T-helper 1 cell treated with Interleukin-12 subunit alpha and Interleukin-12 subunit beta and Interleukin-4 antibody, amounts not matched to agents 30 μg/mL and 1 μg/mL, for 36 hours (primary cell): ENCODE measurements around the gene SLX4.
"Not testable (repeated sequence)": the region's sequence is repeated elsewhere in the genome, so short reads cannot be mapped to it uniquely, and the experiment has no call there.

Experiments
- H3K27ac Mint-ChIP-seq: one replicate; pipeline ENCODE4 v1.8.0; 2021; ENCODE audit warnings: mild to moderate bottlenecking, mixed read lengths
- H3K27me3 Mint-ChIP-seq: one replicate; pipeline ENCODE4 v1.8.0; 2021; ENCODE audit warnings: low read depth, mixed read lengths
- H3K36me3 Mint-ChIP-seq: one replicate; pipeline ENCODE4 v1.8.0; 2021; ENCODE audit warnings: low read depth, mixed read lengths
- H3K4me1 Mint-ChIP-seq: one replicate; pipeline ENCODE4 v1.8.0; 2021; ENCODE audit warnings: low read depth, mixed read lengths
- H3K4me3 Mint-ChIP-seq: one replicate; pipeline ENCODE4 v1.8.0; 2021; ENCODE audit warnings: mild to moderate bottlenecking, moderate library complexity, mixed read lengths
- H3K9me3 Mint-ChIP-seq: one replicate; pipeline ENCODE4 v1.8.0; 2021; ENCODE audit warnings: mixed read lengths

The SLX4 gene

DNA sequence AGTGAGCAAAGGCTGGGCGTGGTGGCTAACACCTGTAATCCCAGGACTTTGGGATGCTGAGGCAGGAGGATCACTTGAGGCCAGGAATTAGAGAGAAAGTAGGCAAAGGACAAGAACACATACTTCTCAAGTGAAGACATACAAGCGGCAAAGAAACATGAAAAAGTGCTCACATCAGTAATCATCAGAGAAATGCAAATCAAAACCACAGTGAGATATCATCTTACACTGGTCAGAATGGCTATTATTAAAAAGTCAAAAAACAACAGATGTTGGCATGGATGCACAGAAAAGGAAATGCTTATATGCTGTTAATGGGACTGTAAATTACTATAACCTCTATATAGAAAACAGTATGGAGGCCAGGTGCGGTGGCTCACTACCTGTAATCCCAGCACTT lies 12.2 kb upstream of the SLX4 start:
- Mint-ChIP-seq H3K9me3 (no peaks in the 10 kb centered on the region), H3K36me3 (no peaks in the 10 kb centered on the region), H3K4me1 (peaks cover 18% of the 10 kb centered on the region), H3K4me3 (no peak overlapping the region), H3K27ac (no peak overlapping the region), H3K27me3 (no peaks in the 10 kb centered on the region)

DNA sequence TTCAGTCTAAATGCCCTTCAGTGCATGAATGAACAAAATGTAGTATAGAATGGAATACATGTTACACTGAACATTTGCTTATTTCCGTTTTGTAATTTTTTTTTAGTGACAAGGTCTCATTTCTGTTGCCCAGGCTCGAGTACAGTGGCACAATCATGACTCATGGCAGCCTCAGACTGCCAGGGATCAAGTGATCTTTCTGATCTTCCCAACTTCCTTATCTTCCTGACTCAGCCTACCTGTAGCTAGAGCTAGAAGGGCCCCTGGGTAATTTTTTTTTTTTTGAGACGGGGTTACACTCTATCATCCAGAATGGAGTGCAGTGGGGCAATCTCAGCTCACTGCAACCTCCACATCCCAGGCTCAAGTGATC lies 7.3 kb upstream of the SLX4 start:
- H3K4me1 Mint-ChIP-seq = peaks cover 19% of the 10 kb centered on the region
- no peaks in the 10 kb centered on the region for H3K27me3 Mint-ChIP-seq
- H3K27ac Mint-ChIP-seq = no peak overlapping the region
- H3K36me3 Mint-ChIP-seq = peaks cover 13% of the 10 kb centered on the region
- no peak overlapping the region for H3K4me3 Mint-ChIP-seq
- no peaks in the 10 kb centered on the region for H3K9me3 Mint-ChIP-seq

DNA sequence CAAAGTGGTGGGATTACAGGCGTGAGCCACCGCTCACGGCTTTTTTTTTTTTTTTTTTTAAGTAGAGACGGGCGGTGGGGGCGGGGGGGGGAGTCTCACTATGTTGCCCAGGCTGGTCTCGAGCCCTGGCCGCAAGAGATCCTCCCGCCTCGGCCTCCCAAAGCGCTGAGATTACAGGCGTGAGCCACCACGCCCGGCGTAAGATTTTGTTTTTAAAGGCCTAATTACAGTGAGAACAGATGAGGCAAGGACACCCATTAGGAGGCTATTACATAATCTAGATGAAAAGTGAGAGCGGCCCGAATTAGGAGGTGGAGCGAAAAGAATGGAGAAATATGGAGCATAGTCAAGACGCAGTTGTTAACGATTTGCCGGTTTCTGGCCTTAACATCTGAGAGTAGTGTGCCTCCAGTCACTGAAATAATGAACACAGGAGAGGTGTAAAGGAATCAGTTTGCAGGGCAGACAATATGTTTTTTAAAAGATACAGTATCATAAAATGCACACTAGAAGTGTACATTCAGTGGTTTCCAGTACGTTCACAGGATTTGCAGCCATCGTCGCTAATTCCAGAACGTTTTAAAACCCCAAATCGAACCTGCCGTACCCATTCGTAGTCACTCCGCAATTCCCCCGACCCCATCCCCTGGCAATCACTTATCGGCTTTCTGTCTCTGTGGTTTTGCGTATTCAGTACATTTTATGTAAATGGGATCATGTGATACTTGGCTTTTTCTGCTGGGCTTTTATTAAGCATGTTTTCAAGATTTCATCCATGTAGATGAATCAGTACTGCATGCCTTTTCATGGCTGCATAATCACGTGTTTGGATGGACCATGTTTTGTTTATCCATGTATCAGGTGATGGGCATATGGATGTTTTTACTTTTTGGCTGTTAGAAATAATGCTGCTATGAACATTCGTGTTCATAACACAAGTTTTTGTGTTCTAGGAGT lies 1.4 kb upstream of the SLX4 start:
- Mint-ChIP-seq H3K27me3 (no peaks in the 10 kb centered on the region), H3K9me3 (no peaks in the 10 kb centered on the region), H3K27ac (peak overlapping the region; percentile 97), H3K36me3 (peaks cover 25% of the 10 kb centered on the region), H3K4me1 (peaks cover 39% of the 10 kb centered on the region), H3K4me3 (peak overlapping the region; percentile 99)

DNA sequence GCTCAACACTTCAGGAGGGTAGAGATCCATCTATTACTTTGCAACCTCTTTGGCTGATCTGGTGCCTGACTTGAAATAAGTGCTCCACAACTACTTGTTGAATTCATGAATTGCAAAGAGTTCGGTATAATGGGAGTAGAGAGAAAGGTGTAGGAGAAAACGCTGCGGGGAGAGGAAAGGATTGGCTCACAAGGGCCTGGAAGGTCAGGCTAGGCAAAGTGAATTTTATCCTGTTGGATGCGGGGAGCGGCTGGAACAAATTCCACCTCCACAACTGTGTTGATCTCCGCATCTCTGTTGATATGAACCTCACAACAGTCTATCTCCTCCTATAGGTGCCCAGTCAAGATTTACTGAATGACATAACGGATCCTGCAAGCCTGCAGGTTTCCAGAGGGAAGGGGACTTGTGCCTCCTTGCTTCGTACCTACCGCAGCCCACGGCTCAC lies 684 bp downstream of the SLX4 start:
- peak overlapping the region; percentile 99 for H3K4me3 Mint-ChIP-seq
- H3K9me3 Mint-ChIP-seq = no peaks in the 10 kb centered on the region
- peak overlapping the region; percentile 17 for H3K27ac Mint-ChIP-seq
- H3K4me1 Mint-ChIP-seq = peaks cover 36% of the 10 kb centered on the region
- H3K27me3 Mint-ChIP-seq = no peaks in the 10 kb centered on the region
- H3K36me3 Mint-ChIP-seq = peaks cover 25% of the 10 kb centered on the region

DNA sequence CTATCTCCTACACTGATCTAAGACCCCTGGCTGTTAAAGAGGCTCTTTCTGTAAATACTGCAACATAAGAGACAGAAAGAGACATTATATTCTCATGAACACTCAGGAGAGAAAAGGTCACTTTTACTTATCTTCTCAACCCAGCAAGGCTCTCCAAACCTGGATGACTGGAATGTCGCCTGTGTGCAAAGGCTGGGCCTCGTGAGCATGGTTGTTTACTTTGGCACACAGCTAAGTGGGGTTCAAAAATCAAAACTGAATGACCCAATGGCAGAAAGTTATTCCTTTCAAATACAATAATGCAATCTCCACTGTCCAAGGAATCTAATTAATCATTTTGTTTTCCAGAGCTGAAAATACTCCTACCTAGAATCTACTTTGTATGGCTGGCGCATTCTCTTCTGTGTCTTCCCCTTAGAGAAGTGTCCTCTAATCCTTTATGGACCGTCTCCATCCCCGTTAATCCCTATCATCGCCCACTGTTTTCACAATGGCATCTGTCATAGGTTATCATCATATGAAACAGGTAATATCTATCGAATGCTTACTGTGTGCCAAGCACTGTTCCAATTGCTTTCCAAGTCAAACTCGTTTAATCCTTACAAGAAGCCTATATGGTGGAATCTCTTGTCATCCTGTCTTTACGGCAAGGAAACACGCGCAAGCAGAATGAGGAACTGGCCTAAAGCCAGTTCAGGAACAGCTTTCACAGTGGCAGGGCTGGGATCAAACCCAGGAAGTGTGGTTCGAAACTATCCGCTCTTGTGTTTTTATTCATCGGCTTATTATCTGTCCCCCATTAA lies 1.3 kb downstream of the SLX4 start:
- no peaks in the 10 kb centered on the region for H3K9me3 Mint-ChIP-seq
- H3K4me1 Mint-ChIP-seq = peaks cover 32% of the 10 kb centered on the region
- H3K27me3 Mint-ChIP-seq = no peaks in the 10 kb centered on the region
- H3K27ac Mint-ChIP-seq = peak overlapping the region; percentile 17
- H3K36me3 Mint-ChIP-seq = peaks cover 20% of the 10 kb centered on the region
- peak overlapping the region; percentile 99 for H3K4me3 Mint-ChIP-seq

DNA sequence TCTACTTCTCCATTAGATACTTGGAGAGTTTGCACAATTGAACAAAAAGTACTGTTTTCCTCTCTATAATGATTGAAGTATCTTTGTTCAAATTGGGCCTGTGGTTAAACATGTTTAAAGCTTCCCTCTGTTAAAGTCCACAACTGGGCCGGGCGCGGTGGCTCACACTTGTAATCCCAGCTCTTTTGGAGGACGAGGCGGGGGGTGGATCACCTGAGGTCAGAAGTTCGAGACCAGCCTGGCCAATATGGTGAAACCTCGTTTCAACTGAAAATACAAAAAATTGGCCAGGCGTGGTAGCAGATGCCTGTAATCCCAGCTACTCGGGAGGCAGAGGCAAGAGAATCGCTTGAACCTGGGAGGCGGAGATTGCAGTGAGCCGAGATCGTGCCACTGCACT lies 2.4 kb downstream of the SLX4 start:
- Mint-ChIP-seq H3K36me3 (peaks cover 19% of the 10 kb centered on the region), H3K4me1 (peaks cover 25% of the 10 kb centered on the region)
- not testable (repeated sequence) for H3K27me3 Mint-ChIP-seq, H3K9me3 Mint-ChIP-seq, H3K27ac Mint-ChIP-seq, H3K4me3 Mint-ChIP-seq

DNA sequence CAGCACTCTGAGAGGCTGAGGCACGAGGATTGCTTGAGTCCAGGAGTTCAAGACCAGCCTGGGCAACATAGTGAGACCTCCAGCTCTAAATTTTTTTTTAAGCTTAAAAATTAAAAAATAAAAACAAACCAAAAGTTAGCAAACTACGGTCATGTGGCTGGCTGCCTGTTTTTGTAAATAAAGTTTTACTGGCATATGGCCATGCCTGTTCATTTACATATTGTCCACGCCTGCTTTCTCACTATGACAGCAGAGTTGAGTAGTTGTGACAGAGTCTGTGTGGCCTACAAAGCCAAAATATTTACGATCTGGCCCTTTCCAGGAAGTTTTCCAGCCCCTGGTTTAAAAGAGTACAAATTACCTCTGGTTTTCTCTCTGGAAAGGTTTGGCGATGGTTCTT lies 3.3 kb downstream of the SLX4 start:
- Mint-ChIP-seq H3K27me3 (no peaks in the 10 kb centered on the region), H3K9me3 (no peaks in the 10 kb centered on the region), H3K36me3 (peaks cover 20% of the 10 kb centered on the region), H3K4me3 (no peak overlapping the region), H3K4me1 (peaks cover 20% of the 10 kb centered on the region), H3K27ac (no peak overlapping the region)

DNA sequence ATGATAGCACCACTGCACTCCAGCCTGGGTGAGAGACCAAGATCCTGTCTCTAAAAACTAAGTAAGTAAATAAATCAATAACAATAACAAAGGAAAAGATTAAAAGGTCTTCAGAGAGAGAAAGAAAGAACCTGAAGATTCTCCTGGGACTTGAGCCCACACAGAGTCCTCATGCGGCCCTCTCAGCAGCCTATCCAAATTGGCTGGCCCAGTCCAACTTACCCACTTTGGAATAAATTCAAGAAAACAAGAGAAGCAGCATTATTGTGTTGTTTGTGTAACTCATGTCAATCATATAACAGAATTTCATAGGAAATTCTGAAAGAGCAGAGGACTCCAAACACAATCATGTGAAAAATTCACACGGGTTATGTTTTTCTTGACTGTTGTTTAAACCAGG lies 3.8 kb downstream of the SLX4 start:
- H3K4me1 Mint-ChIP-seq = peaks cover 16% of the 10 kb centered on the region

DNA sequence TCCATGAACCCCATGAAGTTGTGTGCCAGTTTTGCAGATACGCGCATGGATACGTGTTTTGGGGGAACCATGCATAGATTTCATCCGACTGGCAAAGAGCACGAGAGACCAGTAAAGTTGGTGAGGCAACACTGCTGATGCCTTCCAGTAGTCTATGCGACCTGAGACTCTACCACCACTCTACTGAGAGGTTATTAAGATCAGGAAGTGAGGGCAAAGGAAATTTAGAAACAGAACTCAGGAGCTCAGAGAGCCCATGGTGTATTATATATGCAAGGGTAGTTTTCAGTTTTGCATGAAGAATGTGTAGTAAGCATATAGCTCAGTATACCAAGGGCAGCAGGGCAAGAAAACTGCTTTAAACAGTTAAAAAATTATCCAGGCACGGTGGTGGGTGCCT lies 4.2 kb downstream of the SLX4 start:
- no peak overlapping the region for H3K4me3 Mint-ChIP-seq
- H3K4me1 Mint-ChIP-seq = peaks cover 14% of the 10 kb centered on the region
- H3K27ac Mint-ChIP-seq = no peak overlapping the region
- no peaks in the 10 kb centered on the region for H3K27me3 Mint-ChIP-seq
- H3K36me3 Mint-ChIP-seq = peaks cover 19% of the 10 kb centered on the region
- no peaks in the 10 kb centered on the region for H3K9me3 Mint-ChIP-seq

More for the DNA sequence above, 3.8 kb downstream of the SLX4 start:
- H3K27me3 Mint-ChIP-seq = no peaks in the 10 kb centered on the region
- H3K27ac Mint-ChIP-seq = no peak overlapping the region
- no peak overlapping the region for H3K4me3 Mint-ChIP-seq
- H3K36me3 Mint-ChIP-seq = peaks cover 19% of the 10 kb centered on the region
- no peaks in the 10 kb centered on the region for H3K9me3 Mint-ChIP-seq

DNA sequence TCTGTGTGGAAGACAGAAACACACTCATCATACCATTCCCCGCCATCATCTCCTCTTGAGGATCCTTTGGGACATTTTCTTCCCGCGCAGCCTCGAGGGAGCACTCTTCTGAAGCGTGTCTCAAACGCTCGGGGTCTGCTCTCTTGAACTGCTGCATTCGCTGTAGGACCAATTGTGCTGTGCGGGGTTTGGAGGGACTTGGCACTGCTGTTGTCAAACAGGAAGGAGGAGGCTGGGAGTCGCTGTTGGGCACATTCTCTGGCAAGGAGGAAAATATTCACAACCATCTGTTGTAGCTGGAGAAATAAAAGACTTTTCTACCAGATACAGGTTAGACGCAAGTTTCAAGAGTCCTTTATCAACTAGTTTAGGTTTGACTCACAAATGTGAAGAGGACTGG lies 5.0 kb downstream of the SLX4 start:
- Mint-ChIP-seq H3K4me3 (no peak overlapping the region), H3K27ac (no peak overlapping the region), H3K36me3 (peaks cover 19% of the 10 kb centered on the region), H3K27me3 (no peaks in the 10 kb centered on the region), H3K4me1 (peaks cover 11% of the 10 kb centered on the region), H3K9me3 (no peaks in the 10 kb centered on the region)

DNA sequence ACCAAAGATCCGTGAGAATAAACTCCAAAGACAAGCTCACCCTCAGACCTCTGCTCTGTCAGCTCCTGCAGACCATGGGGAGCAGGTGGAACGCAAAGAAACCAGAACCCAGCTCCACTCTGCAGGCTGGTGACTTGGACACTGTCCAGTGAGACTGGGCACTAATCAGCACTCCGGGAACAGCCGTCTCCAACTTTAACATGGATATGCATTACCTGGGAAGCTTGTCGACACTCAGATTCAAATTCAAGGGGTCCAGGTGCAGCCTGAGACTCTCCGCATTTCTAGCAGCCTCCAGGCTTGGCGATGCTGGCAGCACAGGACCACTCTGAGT lies 9.1 kb downstream of the SLX4 start:
- Mint-ChIP-seq H3K9me3 (no peaks in the 10 kb centered on the region), H3K27me3 (no peaks in the 10 kb centered on the region), H3K4me1 (no peaks in the 10 kb centered on the region), H3K36me3 (peaks cover 25% of the 10 kb centered on the region), H3K4me3 (no peak overlapping the region), H3K27ac (no peak overlapping the region)

DNA sequence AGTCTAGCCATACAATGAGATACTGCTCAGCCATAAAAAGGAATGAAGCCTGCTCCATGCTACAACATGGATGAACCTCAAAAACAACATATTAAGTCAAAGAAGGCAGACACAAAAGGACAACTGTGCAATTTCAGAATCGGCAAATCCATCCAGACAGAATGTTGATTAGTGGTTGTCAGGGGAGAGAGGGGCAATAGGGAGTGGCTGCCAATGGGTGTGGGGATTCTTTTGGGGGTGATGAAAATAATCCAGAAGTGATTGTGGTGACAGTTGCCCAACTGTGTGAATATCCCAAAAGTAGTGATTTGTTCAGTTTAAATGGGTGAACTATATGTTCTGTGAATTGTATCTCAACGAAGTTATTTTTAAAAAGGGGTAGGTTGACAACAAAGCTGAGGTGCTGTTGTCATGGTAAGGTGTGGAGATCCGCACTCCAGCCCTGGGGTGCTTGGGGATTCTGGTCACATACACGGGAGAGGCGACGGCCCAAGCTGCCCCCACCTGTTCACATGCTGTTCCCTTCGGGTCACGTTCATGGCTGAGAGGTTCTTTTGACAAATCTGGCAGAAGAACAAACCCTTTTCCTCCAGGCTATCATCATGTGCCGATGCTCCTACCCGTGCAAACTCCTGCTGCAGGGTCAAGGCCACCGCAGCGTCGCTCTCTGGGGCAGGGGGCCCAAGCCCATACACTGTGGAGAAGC lies 9.6 kb downstream of the SLX4 start:
- no peaks in the 10 kb centered on the region for H3K27me3 Mint-ChIP-seq
- no peak overlapping the region for H3K27ac Mint-ChIP-seq
- no peaks in the 10 kb centered on the region for H3K9me3 Mint-ChIP-seq

DNA sequence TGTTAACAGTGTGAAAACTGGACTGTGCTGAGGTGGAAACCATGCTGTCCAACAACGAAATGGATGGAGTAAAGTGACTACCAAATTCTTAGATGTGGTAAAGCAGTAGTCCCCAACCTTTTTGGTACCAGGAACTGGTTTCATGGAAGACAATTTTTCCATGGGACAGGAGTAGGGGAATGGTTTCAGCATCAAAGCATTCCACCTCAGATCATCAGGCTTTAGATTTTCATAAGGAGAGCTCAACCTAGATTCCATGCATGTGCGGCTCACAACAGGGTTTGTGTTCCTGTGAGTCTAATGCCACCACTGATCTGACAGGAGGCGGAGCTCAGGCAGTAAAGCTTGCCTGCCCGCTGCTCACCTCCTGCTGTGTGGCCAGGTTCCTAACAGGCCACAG lies 11.5 kb downstream of the SLX4 start:
- H3K36me3 Mint-ChIP-seq = peaks cover 23% of the 10 kb centered on the region
- no peak overlapping the region for H3K4me3 Mint-ChIP-seq
- no peaks in the 10 kb centered on the region for H3K4me1 Mint-ChIP-seq
- no peaks in the 10 kb centered on the region for H3K27me3 Mint-ChIP-seq
- no peaks in the 10 kb centered on the region for H3K9me3 Mint-ChIP-seq
- H3K27ac Mint-ChIP-seq = no peak overlapping the region

More for the DNA sequence above, 9.6 kb downstream of the SLX4 start:
- Mint-ChIP-seq H3K4me1 (no peaks in the 10 kb centered on the region), H3K36me3 (peaks cover 25% of the 10 kb centered on the region), H3K4me3 (no peak overlapping the region)

DNA sequence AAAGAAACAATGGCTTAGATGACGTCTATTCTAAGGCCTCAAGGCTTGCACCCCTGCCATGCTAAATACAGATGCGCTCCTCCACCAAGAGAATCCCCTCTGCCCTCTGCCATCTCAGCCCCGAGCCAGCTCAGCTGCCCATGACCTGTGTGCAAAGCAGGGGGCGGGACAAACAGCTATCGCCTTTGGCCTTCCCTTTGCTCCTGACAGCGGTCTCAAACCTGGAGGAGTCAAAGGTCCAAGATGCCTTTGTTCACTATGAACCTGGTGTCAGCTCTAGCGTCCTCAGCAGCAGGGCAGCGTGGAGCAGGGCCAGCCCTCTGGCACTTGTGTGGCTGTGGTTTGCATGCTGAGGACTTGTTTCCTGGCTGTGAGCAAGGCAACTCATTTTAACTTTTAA lies 12.3 kb downstream of the SLX4 start:
- no peak overlapping the region for H3K27ac Mint-ChIP-seq
- no peaks in the 10 kb centered on the region for H3K9me3 Mint-ChIP-seq
- H3K4me1 Mint-ChIP-seq = no peaks in the 10 kb centered on the region
- no peaks in the 10 kb centered on the region for H3K27me3 Mint-ChIP-seq
- peaks cover 23% of the 10 kb centered on the region for H3K36me3 Mint-ChIP-seq
- no peak overlapping the region for H3K4me3 Mint-ChIP-seq
